ENCODE measurements around the gene HDAC7. TPM values are rescaled to one million over a fixed set of nuclear protein-coding genes. Genes with fewer than 3 reads are reported as not detected.
A peak's percentile ranks its signal among the peaks of the same experiment; 100 is the strongest.

The HDAC7 gene
- total RNA-seq, 1 donor from 2014 or later = 7.1 TPM

DNA sequence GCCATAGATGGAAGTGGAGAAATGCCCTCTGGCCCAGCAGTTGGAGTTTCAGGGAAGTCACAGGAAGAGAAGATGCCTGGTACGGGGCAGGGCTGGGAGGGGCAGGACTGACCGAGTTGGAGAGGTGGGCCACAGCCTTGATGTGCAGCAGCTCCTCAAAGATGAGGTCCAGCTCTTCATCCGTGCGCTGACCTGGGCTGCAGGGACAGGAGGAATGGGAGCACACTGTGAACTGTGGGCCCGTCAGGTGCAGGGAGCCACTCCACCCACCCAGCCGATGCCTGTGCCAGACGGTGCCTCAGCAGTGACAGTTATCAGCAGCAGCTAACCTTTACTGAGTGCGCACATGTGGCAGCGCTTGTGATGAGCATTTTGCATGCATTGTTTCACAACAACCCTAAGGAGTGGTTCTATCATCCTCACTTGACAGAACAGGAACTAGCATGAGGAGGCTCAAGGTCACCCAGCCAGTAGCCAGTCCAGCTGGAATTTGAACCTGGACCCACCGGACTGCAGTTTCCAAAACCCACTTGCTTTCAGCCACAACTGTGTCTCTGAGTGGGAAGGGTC lies 69.4 kb downstream of the HDAC7 start:
- Histone ChIP-seq H3K36me3 (ENCODE audit: control insufficient read depth, insufficient read depth, low read length) (no peaks in the 10 kb centered on the region), H3K4me3 (ENCODE audit: low read depth, low read length) (no peak overlapping the region), H3K27me3 (ENCODE audit: control insufficient read depth, insufficient read depth, low read length) (no peaks in the 10 kb centered on the region)
- FAIRE-seq = peak; percentile 32
- DNase-seq (ENCODE audit: low read depth) = no peak
- TF ChIP-seq, protein P1, sequence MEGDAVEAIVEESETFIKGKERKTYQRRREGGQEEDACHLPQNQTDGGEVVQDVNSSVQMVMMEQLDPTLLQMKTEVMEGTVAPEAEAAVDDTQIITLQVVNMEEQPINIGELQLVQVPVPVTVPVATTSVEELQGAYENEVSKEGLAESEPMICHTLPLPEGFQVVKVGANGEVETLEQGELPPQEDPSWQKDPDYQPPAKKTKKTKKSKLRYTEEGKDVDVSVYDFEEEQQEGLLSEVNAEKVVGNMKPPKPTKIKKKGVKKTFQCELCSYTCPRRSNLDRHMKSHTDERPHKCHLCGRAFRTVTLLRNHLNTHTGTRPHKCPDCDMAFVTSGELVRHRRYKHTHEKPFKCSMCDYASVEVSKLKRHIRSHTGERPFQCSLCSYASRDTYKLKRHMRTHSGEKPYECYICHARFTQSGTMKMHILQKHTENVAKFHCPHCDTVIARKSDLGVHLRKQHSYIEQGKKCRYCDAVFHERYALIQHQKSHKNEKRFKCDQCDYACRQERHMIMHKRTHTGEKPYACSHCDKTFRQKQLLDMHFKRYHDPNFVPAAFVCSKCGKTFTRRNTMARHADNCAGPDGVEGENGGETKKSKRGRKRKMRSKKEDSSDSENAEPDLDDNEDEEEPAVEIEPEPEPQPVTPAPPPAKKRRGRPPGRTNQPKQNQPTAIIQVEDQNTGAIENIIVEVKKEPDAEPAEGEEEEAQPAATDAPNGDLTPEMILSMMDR (IDR thresholded peaks at IDR 0.05; ENCODE audit: insufficient read depth, low read length, severe bottlenecking) = no peak

DNA sequence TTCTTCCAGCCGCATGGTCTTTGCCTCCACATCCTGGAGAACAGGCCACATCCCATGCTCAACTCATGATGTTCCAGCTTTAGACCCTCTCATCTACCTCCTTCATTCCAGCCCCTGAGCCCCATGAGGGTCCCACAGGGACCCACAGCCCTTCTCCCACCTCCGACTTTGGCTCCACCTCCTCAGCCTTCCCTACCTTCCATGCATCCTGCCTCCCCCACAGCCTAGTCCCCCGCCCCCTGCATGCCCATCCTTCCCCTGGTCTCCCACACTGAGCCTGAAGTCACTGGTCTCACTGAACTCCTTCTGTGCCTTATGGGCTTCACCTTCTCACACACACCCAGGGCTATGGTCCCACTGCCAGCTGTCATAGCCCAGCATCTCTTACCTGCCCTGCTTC lies 70.8 kb downstream of the HDAC7 start:
- Histone ChIP-seq H3K36me3 (ENCODE audit: control insufficient read depth, insufficient read depth, low read length) (no peaks in the 10 kb centered on the region), H3K27me3 (ENCODE audit: control insufficient read depth, insufficient read depth, low read length) (no peaks in the 10 kb centered on the region), H3K4me3 (ENCODE audit: low read depth, low read length) (no peak overlapping the region)
- FAIRE-seq (no peak), DNase-seq (ENCODE audit: low read depth) (no peak)
- TF ChIP-seq, protein P1 (IDR thresholded peaks at IDR 0.05; ENCODE audit: insufficient read depth, low read length, severe bottlenecking) = no peak

DNA sequence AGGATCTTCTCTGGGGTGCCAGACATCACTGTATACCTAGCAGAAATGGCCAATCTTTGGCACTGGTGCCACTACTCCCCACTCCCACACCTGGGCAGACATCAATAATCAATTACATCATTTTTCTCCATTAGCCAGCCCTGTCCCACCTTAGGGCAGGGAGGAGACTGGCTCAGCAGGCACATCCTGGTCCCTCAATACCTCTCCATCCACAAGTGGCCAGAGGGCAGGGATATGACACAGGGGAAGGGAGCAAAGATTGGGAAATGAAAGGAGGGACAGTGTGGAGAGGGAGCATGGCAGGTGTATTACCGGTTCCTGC lies 71.2 kb downstream of the HDAC7 start:
- TF ChIP-seq, protein P1 (IDR thresholded peaks at IDR 0.05; ENCODE audit: insufficient read depth, low read length, severe bottlenecking) = no peak
- Histone ChIP-seq H3K4me3 (ENCODE audit: low read depth, low read length) (no peak overlapping the region), H3K36me3 (ENCODE audit: control insufficient read depth, insufficient read depth, low read length) (no peaks in the 10 kb centered on the region), H3K27me3 (ENCODE audit: control insufficient read depth, insufficient read depth, low read length) (no peaks in the 10 kb centered on the region)
- DNase-seq (ENCODE audit: low read depth) (no peak), FAIRE-seq (no peak)

DNA sequence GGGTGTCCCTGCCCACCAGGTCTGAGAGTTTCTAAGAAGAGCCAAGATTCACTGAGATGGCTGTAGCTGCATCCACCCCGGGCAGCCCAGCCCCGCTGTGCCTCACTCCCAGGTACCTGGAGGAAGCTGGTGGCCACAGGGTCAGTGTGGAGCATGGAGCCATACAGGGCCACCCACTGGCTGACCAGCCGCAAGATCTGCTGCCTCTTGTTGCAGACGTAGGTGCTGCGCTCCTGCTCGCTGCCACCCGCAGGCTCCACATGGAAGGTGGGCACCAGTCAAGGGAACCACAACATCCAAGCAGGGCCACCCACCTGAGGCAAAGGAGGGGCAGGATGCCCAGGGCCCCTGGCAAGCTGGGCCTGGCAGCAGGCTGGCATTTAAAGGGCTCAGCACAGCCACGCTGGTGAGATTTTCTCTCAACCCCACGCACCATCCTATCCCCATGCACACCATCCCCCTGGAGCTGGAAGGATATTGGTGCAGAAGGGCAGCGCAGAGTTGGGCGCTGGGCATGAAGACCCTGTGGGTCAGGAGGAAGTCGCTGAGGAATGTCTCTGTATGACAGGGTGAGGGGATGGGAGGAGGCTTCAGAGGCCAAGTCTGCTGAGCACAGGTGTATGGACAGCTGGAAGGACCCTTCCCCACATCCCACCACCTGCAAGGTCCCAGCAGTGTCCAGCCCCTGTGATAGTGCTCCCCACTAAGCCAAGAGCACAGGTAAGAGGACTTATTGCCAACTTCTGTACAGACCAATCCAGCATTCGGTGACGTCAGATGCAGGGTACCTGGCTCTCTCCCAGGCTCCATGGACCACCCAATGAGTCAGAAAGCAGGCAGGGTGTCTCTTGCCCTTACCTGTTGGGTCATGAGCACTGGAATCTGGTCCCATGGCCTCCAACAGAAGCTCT lies 71.9 kb downstream of the HDAC7 start:
- TF ChIP-seq, protein P1 (IDR thresholded peaks at IDR 0.05; ENCODE audit: insufficient read depth, low read length, severe bottlenecking) = no peak
- H3K4me3 ChIP-seq (ENCODE audit: low read depth, low read length) = no peak overlapping the region
- H3K36me3 ChIP-seq (ENCODE audit: control insufficient read depth, insufficient read depth, low read length) = no peaks in the 10 kb centered on the region
- DNase-seq (ENCODE audit: low read depth) = peak; percentile 58
- FAIRE-seq = peak; percentile 43
- no peaks in the 10 kb centered on the region for H3K27me3 ChIP-seq (ENCODE audit: control insufficient read depth, insufficient read depth, low read length)

DNA sequence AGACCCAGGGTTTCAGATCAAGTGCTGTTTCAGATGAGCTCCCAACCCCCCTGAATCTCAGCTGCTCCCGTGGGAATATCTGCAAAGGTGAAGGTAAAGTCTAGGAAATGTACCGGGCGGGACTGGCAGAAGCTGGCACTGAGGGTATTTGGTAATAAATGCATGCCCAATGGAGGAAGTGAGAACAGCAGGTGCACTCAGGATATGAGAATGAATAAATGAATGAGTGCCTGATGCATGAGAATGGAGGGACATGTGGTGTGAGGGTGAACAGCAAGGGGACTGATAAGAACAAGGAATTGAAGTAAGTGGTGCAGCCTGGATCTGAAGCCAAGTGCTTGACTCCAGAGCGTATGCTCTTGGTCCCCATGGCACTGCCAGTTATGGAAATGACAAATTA lies 72.6 kb downstream of the HDAC7 start:
- Histone ChIP-seq H3K4me3 (ENCODE audit: low read depth, low read length) (no peak overlapping the region), H3K36me3 (ENCODE audit: control insufficient read depth, insufficient read depth, low read length) (no peaks in the 10 kb centered on the region), H3K27me3 (ENCODE audit: control insufficient read depth, insufficient read depth, low read length) (no peaks in the 10 kb centered on the region)
- DNase-seq (ENCODE audit: low read depth) = no peak
- TF ChIP-seq, protein P1 (IDR thresholded peaks at IDR 0.05; ENCODE audit: insufficient read depth, low read length, severe bottlenecking) = no peak
- no peak for FAIRE-seq
